Measurements from ENCODE around the gene ATP11B. TPM values are rescaled to one million over a fixed set of nuclear protein-coding genes. Genes with fewer than 3 reads are reported as not detected.

The ATP11B gene
- total and polyA plus RNA-seq, 9 donors = 14.2 to 83.4 (median 54.4) TPM

DNA sequence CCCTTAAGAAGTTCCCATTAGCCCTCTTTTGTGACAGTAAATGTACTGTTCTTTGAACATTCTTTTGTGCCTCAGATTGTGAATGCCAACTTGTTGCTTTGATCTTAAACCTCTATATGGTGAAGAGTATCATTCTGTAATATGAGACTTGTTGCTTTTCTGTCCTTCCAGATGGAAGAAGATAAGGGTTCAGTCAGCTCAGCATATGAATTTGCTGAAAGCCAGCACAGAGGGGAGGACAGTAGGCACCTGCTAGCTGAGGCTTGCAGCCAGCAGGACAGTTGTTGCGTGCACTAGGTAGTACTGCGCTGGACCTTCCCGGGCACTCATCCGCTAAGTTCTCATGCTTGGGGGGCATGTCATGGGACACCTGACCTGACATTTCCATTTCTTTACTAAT lies 112.3 kb downstream of the ATP11B start:
- DNase-seq = no peak
- 96 to 98% (median 96%) methylated on average over 4 of the region's 4 CpGs for WGBS, 3 donors
- TF ChIP-seq POLR2A (IDR thresholded peaks at IDR 0.05) (no peak), EP300 (IDR thresholded peaks at IDR 0.05) (no peak)
- TF ChIP-seq, protein P1, sequence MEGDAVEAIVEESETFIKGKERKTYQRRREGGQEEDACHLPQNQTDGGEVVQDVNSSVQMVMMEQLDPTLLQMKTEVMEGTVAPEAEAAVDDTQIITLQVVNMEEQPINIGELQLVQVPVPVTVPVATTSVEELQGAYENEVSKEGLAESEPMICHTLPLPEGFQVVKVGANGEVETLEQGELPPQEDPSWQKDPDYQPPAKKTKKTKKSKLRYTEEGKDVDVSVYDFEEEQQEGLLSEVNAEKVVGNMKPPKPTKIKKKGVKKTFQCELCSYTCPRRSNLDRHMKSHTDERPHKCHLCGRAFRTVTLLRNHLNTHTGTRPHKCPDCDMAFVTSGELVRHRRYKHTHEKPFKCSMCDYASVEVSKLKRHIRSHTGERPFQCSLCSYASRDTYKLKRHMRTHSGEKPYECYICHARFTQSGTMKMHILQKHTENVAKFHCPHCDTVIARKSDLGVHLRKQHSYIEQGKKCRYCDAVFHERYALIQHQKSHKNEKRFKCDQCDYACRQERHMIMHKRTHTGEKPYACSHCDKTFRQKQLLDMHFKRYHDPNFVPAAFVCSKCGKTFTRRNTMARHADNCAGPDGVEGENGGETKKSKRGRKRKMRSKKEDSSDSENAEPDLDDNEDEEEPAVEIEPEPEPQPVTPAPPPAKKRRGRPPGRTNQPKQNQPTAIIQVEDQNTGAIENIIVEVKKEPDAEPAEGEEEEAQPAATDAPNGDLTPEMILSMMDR (IDR thresholded peaks at IDR 0.05) = no peak
- H3K36me3 ChIP-seq = no peaks in the 10 kb centered on the region
- H3K27me3 ChIP-seq = no peaks in the 10 kb centered on the region
- no peaks in the 10 kb centered on the region for H3K4me1 ChIP-seq (ENCODE audit: insufficient read depth)
- no peak overlapping the region for H3K27ac ChIP-seq
- intact Hi-C loops (cut with DNase I) = no loop called here
- H3K9me3 ChIP-seq = no peaks in the 10 kb centered on the region
- no peak overlapping the region for H3K4me3 ChIP-seq

DNA sequence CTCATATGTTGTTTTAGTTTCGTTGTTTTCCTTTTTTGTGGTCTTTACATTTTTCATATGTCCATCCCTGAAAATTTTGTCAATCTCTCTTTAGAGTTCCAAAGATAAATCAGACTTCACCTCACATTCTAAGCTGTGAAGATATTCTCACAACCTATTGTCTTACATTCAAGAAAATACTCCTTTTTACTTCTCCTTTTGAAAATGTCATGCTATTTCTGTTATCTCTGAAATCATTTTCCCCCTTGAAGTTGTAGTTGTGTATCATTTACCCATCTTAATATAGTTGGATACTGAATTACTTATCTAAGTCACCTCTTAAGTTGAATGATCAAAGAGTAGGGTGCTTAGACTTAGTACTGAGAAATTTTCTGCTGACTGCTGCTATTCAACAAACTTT lies 112.7 kb downstream of the ATP11B start:
- H3K9me3 ChIP-seq = no peaks in the 10 kb centered on the region
- no peaks in the 10 kb centered on the region for H3K4me1 ChIP-seq (ENCODE audit: insufficient read depth)
- H3K4me3 ChIP-seq = no peak overlapping the region
- 90 to 97% (median 97%) methylated on average over 1 of the region's 1 CpG for WGBS, 3 donors
- intact Hi-C loops (cut with DNase I) = no loop called here
- TF ChIP-seq, protein P1 (IDR thresholded peaks at IDR 0.05) = no peak
- TF ChIP-seq EP300 (IDR thresholded peaks at IDR 0.05) = no peak
- TF ChIP-seq POLR2A (IDR thresholded peaks at IDR 0.05) = no peak
- no peak for DNase-seq
- no peak overlapping the region for H3K27ac ChIP-seq
- no peaks in the 10 kb centered on the region for H3K36me3 ChIP-seq
- H3K27me3 ChIP-seq = no peaks in the 10 kb centered on the region

DNA sequence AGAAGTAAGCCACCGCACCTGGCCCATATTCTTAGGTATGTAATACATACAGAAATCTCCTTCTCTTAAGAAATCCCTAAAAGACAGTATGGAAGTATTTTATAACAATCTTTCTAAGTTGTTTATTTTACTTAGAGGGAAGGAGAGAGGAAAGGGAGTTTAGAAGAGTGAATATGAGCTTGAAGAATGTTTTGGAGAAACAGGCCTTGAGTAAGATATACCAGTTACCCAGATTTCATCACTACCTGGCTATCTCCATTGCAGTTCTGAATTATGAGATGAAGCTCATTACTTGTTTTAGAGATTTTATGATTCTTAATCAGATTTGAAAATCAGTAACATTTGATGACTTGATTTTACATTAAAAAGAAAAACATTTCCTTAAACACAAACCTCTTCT lies 115.2 kb downstream of the ATP11B start:
- H3K9me3 ChIP-seq = no peaks in the 10 kb centered on the region
- H3K4me3 ChIP-seq = no peak overlapping the region
- TF ChIP-seq, protein P1 (IDR thresholded peaks at IDR 0.05) = no peak
- TF ChIP-seq EP300 (IDR thresholded peaks at IDR 0.05) (no peak), POLR2A (IDR thresholded peaks at IDR 0.05) (no peak)
- no peaks in the 10 kb centered on the region for H3K27me3 ChIP-seq
- H3K36me3 ChIP-seq = no peaks in the 10 kb centered on the region
- WGBS, 3 donors = 81 to 100% (median 97%) methylated on average over 1 of the region's 1 CpG
- DNase-seq = no peak
- intact Hi-C loops (cut with DNase I) = no loop called here
- no peak overlapping the region for H3K27ac ChIP-seq
- no peaks in the 10 kb centered on the region for H3K4me1 ChIP-seq (ENCODE audit: insufficient read depth)

DNA sequence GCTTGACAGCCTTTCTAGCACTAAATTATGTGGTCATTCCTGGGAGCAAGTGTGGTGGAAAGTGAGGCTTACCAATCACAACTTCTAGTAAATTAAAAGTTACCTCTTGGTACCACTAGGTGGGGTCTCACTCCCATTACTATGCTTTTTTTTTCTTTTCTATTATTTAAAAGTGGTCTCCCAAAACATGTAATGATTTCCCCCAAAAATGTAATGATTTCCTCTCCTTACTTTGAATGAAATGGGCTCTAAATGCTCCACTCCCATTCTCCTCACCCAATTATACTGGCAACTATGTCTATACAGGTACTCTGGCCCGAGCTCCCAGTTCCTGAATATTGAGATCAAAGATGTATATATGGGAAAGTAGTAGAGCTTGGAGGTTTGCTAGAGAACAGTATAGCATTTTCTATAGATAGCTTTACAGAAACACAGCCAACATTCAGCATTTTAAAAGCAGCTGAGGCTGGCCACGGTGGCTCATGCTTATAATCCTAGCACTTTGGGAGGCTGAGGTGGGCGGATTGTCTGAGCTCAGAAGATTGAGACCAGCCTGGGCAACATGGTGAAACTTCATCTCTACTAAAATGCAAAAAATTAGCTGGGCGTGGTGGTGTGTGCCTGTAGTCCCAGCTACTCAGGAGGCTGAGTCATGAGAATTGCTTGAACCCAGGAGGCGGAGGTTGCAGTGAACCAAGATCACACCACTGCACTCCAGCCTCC lies 116.2 kb downstream of the ATP11B start:
- Histone ChIP-seq H3K27me3 (no peaks in the 10 kb centered on the region), H3K9me3 (no peaks in the 10 kb centered on the region), H3K27ac (no peak overlapping the region), H3K36me3 (no peaks in the 10 kb centered on the region), H3K4me1 (ENCODE audit: insufficient read depth) (no peaks in the 10 kb centered on the region), H3K4me3 (no peak overlapping the region)
- 93 to 94% (median 94%) methylated on average over 5 of the region's 5 CpGs for WGBS, 3 donors
- DNase-seq = no peak
- intact Hi-C loops (cut with DNase I) = no loop called here
- no peak for TF ChIP-seq EP300 (IDR thresholded peaks at IDR 0.05)
- no peak for TF ChIP-seq POLR2A (IDR thresholded peaks at IDR 0.05)
